Measurements from ENCODE around the gene CPSF4.

- no peak for TF ChIP-seq POLR2A (IDR thresholded peaks at IDR 0.05)
- TF ChIP-seq, protein P1, sequence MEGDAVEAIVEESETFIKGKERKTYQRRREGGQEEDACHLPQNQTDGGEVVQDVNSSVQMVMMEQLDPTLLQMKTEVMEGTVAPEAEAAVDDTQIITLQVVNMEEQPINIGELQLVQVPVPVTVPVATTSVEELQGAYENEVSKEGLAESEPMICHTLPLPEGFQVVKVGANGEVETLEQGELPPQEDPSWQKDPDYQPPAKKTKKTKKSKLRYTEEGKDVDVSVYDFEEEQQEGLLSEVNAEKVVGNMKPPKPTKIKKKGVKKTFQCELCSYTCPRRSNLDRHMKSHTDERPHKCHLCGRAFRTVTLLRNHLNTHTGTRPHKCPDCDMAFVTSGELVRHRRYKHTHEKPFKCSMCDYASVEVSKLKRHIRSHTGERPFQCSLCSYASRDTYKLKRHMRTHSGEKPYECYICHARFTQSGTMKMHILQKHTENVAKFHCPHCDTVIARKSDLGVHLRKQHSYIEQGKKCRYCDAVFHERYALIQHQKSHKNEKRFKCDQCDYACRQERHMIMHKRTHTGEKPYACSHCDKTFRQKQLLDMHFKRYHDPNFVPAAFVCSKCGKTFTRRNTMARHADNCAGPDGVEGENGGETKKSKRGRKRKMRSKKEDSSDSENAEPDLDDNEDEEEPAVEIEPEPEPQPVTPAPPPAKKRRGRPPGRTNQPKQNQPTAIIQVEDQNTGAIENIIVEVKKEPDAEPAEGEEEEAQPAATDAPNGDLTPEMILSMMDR (IDR thresholded peaks at IDR 0.05), result no peak
- TF ChIP-seq EP300 (IDR thresholded peaks at IDR 0.05), result no peak
These were observed 22.5 kb downstream of the CPSF4 start for GRCh38 chr7:99461221-99461620.

Data from tibial nerve (tissue), 4 donors.